H9 (cell line): Measurements from ENCODE around the gene SLC7A5. TPM values are rescaled to one million over a fixed set of nuclear protein-coding genes. Genes with fewer than 3 reads are reported as not detected.

Experiments used
- DNase-seq: peaks from one replicate; pipeline ENCODE4 v3.0.0-alpha.2; 2017
- H2AFZ ChIP-seq: one replicate; pipeline ENCODE4 v1.6.1; 2013; ENCODE audit warnings: mild to moderate bottlenecking, low read length, control low read depth, moderate library complexity
- H2AK5ac ChIP-seq: 2 replicates; pipeline ENCODE4 v1.6.1; 2013; ENCODE audit warnings: low read length, control low read depth, mixed read lengths; ENCODE audit not compliant: insufficient read length
- H2BK120ac ChIP-seq: one replicate; pipeline ENCODE4 v1.6.1; 2013; ENCODE audit warnings: low read depth, mild to moderate bottlenecking, low read length, control low read depth, inconsistent platforms; ENCODE audit not compliant: poor library complexity, severe bottlenecking
- H2BK12ac ChIP-seq: 2 replicates; pipeline ENCODE4 v1.6.1; 2013; ENCODE audit warnings: low read length, control low read depth, mixed read lengths, low read depth; ENCODE audit not compliant: insufficient read length
- H2BK15ac ChIP-seq: 2 replicates; pipeline ENCODE4 v1.6.1; 2013; ENCODE audit warnings: low read depth, low read length, control low read depth
- H2BK20ac ChIP-seq: one replicate; pipeline ENCODE4 v1.6.1; 2013; ENCODE audit warnings: low read depth, mild to moderate bottlenecking, low read length, control low read depth, inconsistent platforms; ENCODE audit not compliant: poor library complexity, severe bottlenecking
- H2BK5ac ChIP-seq: 2 replicates; pipeline ENCODE4 v1.6.1; 2013; ENCODE audit warnings: low read length, control low read depth, mixed read lengths; ENCODE audit not compliant: insufficient read length
- H3K14ac ChIP-seq: 2 replicates; pipeline ENCODE4 v1.6.1; 2013; ENCODE audit warnings: low read length, control low read depth; ENCODE audit not compliant: insufficient read depth
- H3K18ac ChIP-seq: 2 replicates; pipeline ENCODE4 v1.6.1; 2013; ENCODE audit warnings: low read depth, mild to moderate bottlenecking, mixed read lengths, low read length, control low read depth; ENCODE audit not compliant: insufficient read length
- H3K23ac ChIP-seq: 2 replicates; pipeline ENCODE4 v1.6.1; 2013; ENCODE audit warnings: low read length, control low read depth, mixed read lengths, low read depth; ENCODE audit not compliant: insufficient read length
- H3K23me2 ChIP-seq: 2 replicates; pipeline ENCODE4 v1.6.1; 2013; ENCODE audit warnings: low read depth, mild to moderate bottlenecking, mixed read lengths, low read length, control low read depth; ENCODE audit not compliant: insufficient read length, poor library complexity, severe bottlenecking
- H3K27ac ChIP-seq: 2 replicates; pipeline ENCODE4 v1.5.1; 2013; ENCODE audit warnings: low read length, control low read depth, mixed read lengths, low read depth; ENCODE audit not compliant: insufficient read length
- H3K27me3 ChIP-seq: 2 replicates; pipeline ENCODE4 v1.6.1; 2013; ENCODE audit warnings: low read length, control low read depth, inconsistent platforms; ENCODE audit not compliant: insufficient read depth
- H3K4ac ChIP-seq: 2 replicates; pipeline ENCODE4 v1.6.1; 2013; ENCODE audit warnings: low read depth, mild to moderate bottlenecking, control low read depth, inconsistent platforms, low read length, moderate library complexity
- H3K4me1 ChIP-seq: 2 replicates; pipeline ENCODE4 v1.6.1; 2013; ENCODE audit warnings: low read length, control low read depth, inconsistent platforms; ENCODE audit not compliant: insufficient read depth
- H3K4me2 ChIP-seq: 2 replicates; pipeline ENCODE4 v1.6.1; 2013; ENCODE audit warnings: low read length, control low read depth, mixed read lengths; ENCODE audit not compliant: insufficient read length, insufficient read depth
- H3K56ac ChIP-seq: 2 replicates; pipeline ENCODE4 v1.6.1; 2013; ENCODE audit warnings: low read depth, mild to moderate bottlenecking, mixed read lengths, low read length, control low read depth; ENCODE audit not compliant: insufficient read length
- H3K79me1 ChIP-seq: 2 replicates; pipeline ENCODE4 v1.6.1; 2013; ENCODE audit warnings: low read depth, mild to moderate bottlenecking, moderate library complexity, low read length, control low read depth, inconsistent platforms; ENCODE audit not compliant: insufficient read depth, poor library complexity, severe bottlenecking
- H3K79me2 ChIP-seq: 2 replicates; pipeline ENCODE4 v1.6.1; 2013; ENCODE audit warnings: low read length, control low read depth, inconsistent platforms; ENCODE audit not compliant: insufficient read depth
- H3K9ac ChIP-seq: 2 replicates; pipeline ENCODE4 v1.6.1; 2013; ENCODE audit warnings: low read length, control low read depth, mixed read lengths; ENCODE audit not compliant: insufficient read length; ENCODE audit errors: extremely low read depth
- H3K9me3 ChIP-seq: one replicate; pipeline ENCODE4 v1.6.1; 2013; ENCODE audit warnings: low read depth, low read length, inconsistent platforms; ENCODE audit not compliant: control insufficient read depth
- H3T11ph ChIP-seq: one replicate; pipeline ENCODE4 v1.6.1; 2013; ENCODE audit warnings: mild to moderate bottlenecking, low read length, control low read depth, inconsistent platforms
- H4K20me1 ChIP-seq: one replicate; pipeline ENCODE4 v1.6.1; 2013; ENCODE audit not compliant: control insufficient read depth, insufficient read length, insufficient read depth
- H4K5ac ChIP-seq: 2 replicates; pipeline ENCODE4 v1.6.1; 2013; ENCODE audit warnings: low read depth, mild to moderate bottlenecking, mixed read lengths, low read length, control low read depth; ENCODE audit not compliant: insufficient read length
- H4K8ac ChIP-seq: replicated peaks from 2 replicates; pipeline ENCODE4 v1.6.1; 2013; ENCODE audit warnings: low read length, control low read depth, mixed read lengths, low read depth; ENCODE audit not compliant: insufficient read length
- H4K91ac ChIP-seq: 2 replicates; pipeline ENCODE4 v1.6.1; 2013; ENCODE audit warnings: low read depth, mild to moderate bottlenecking, moderate library complexity, mixed read lengths, low read length, control low read depth; ENCODE audit not compliant: insufficient read length
- H3K27ac Mint-ChIP-seq, 3 experiments: 2 replicates in 2 of 3; 3 replicates in 1 of 3; pipeline ENCODE4 v1.8.0; 2020 to 2021; ENCODE audit warnings: mixed read lengths in 3 of 3, mild to moderate bottlenecking in 1 of 3, moderate library complexity in 1 of 3
- H3K27me3 Mint-ChIP-seq: 2 replicates; pipeline ENCODE4 v1.8.0; 2021; ENCODE audit warnings: low read depth, mild to moderate bottlenecking, moderate library complexity, mixed read lengths
- H3K36me3 Mint-ChIP-seq, 3 experiments: 2 replicates in 2 of 3; 3 replicates in 1 of 3; pipeline ENCODE4 v1.8.0; 2020 to 2021; ENCODE audit warnings: low read depth in 3 of 3, mixed read lengths in 3 of 3; ENCODE audit not compliant: insufficient read depth in 1 of 3
- H3K4me1 Mint-ChIP-seq, 2 experiments: 2 replicates each; pipeline ENCODE4 v1.8.0; 2020; ENCODE audit warnings: mixed read lengths in 2 of 2
- H3K4me3 Mint-ChIP-seq, 2 experiments: 2 replicates in 1 of 2; 3 replicates in 1 of 2; pipeline ENCODE4 v1.8.0; 2020 to 2021; ENCODE audit warnings: mild to moderate bottlenecking in 2 of 2, mixed read lengths in 2 of 2, moderate library complexity in 1 of 2
- H3K9me3 Mint-ChIP-seq, 2 experiments: 2 replicates in 1 of 2; 3 replicates in 1 of 2; pipeline ENCODE4 v1.8.0; 2020; ENCODE audit warnings: mild to moderate bottlenecking in 2 of 2, mixed read lengths in 2 of 2, moderate library complexity in 1 of 2
- WGBS: extraction: QIAGEN DNeasy Blood & Tissue Kit; methylation state at CpG from one replicate; pipeline ENCODE4 v1.1.7; 2013; ENCODE audit warnings: missing lambda C conversion rate, low lambda C conversion rate, mixed read lengths; ENCODE audit not compliant: insufficient read length; ENCODE audit errors: extremely low coverage; 5-methylcytosine and 5-hydroxymethylcytosine counted together
- total RNA-seq: library from RNA; stranded (reverse); gene quantifications from 2 replicates; pipeline ENCODE4 v1.2.1, GENCODE V29; 2021
- TF ChIP-seq, protein P1 (sequence below): fragments of 200-600 bp; sonication (generic); conservative IDR thresholded peaks from 3 replicates; pipeline ENCODE4 v1.8.0; 2021; ENCODE audit warnings: antibody characterized with exemption, mild to moderate bottlenecking

Gene SLC7A5
- total RNA-seq, 1 experiment from 2014 or later = 217 TPM

DNA sequence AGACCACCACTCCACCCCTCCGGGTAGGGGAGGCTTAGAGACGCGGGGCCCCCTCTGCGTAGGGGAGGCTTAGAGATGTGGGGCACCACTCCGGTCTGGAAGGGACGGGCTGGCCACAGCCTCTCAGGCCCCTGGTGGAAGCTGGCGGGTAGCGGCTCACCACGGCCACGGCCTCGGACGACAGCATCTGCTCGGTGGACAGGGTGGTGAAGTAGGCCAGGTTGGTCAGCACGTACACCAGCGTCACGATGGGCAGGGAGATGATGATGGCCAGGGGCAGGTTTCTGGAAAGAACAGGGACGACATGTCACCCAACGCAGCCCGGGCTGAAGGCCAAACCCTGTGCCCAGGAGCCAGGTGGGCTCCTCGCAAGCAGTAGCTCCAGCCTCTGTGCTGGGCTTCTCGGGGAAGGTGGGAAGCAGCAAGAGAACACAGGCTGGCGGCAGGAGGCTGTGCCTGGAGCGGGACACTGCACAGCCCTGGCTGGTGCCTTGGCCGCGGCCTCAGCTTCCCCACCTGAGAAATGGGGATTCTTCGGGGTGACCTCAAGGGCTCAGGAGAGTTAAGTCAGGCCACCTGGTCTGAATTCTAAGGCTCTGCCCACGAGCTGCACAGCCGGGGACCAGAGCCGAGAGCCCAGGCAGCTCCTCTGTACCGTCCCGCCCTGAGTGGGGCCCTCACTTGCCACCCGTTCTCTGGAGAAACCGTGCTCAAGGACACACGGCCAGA lies 29.6 kb downstream of the SLC7A5 start:
- Histone ChIP-seq H2BK20ac (no peak overlapping the region), H3K23ac (no peak overlapping the region), H4K8ac (no peak overlapping the region), H2BK15ac (no peak overlapping the region), H3K27ac (no peak overlapping the region), H3K18ac (no peak overlapping the region), H3K4me2 (no peak overlapping the region), H4K91ac (no peak overlapping the region), H3K27me3 (no peaks in the 10 kb centered on the region), H3K9me3 (no peaks in the 10 kb centered on the region), H4K5ac (no peak overlapping the region), H3K79me1 (peaks cover 4% of the 10 kb centered on the region), H2BK120ac (no peak overlapping the region), H2BK5ac (no peak overlapping the region), H3K4me1 (no peaks in the 10 kb centered on the region), H3K56ac (no peak overlapping the region), H2AFZ (no peak overlapping the region), H3K23me2 (no peaks in the 10 kb centered on the region), H3K14ac (no peak overlapping the region), H3K79me2 (no peaks in the 10 kb centered on the region), H2AK5ac (no peak overlapping the region), H2BK12ac (no peak overlapping the region), H3T11ph (no peak overlapping the region), H3K4ac (no peak overlapping the region), H4K20me1 (no peaks in the 10 kb centered on the region), H3K9ac (no peak overlapping the region)
- H3K36me3 Mint-ChIP-seq = peaks cover 14 to 70% (median 41%) of the 10 kb centered on the region in 3 experiments; a peak in 6 of 7 replicates
- no peak overlapping the region for H3K4me3 Mint-ChIP-seq
- no peak for DNase-seq
- no CpG with 5 or more reads among the region's 34 CpGs for WGBS
- no peaks in the 10 kb centered on the region for H3K27me3 Mint-ChIP-seq
- H3K9me3 Mint-ChIP-seq = no peaks in the 10 kb centered on the region
- peaks cover 9 to 15% of the 10 kb centered on the region in 2 experiments for H3K4me1 Mint-ChIP-seq
- TF ChIP-seq, protein P1, sequence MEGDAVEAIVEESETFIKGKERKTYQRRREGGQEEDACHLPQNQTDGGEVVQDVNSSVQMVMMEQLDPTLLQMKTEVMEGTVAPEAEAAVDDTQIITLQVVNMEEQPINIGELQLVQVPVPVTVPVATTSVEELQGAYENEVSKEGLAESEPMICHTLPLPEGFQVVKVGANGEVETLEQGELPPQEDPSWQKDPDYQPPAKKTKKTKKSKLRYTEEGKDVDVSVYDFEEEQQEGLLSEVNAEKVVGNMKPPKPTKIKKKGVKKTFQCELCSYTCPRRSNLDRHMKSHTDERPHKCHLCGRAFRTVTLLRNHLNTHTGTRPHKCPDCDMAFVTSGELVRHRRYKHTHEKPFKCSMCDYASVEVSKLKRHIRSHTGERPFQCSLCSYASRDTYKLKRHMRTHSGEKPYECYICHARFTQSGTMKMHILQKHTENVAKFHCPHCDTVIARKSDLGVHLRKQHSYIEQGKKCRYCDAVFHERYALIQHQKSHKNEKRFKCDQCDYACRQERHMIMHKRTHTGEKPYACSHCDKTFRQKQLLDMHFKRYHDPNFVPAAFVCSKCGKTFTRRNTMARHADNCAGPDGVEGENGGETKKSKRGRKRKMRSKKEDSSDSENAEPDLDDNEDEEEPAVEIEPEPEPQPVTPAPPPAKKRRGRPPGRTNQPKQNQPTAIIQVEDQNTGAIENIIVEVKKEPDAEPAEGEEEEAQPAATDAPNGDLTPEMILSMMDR = no peak
- 0 out of 7 replicates have a peak overlapping the region, but pooled peaks of 1 of the 3 experiments have one; percentile 28 for H3K27ac Mint-ChIP-seq
